GM12878 (cell line): ENCODE measurements around the gene DUOX1. TPM values are rescaled to one million over a fixed set of nuclear protein-coding genes. Genes with fewer than 3 reads are reported as not detected.

Experiments
- ATAC-seq: fragments of 200-7000 bp; cut with Tn5 transposase; 3 replicates; pipeline ENCODE4 v1.9.1; 2020; ENCODE audit warnings: mild to moderate bottlenecking, moderate library complexity
- BruUV-seq: library from RNA; stranded (reverse); fragments of 400-500 nt; replicated peaks from 2 replicates; lab custom pipeline; 2021; lab: Mats Ljungman, UMichigan
- CTCF ChIA-PET: fragments of 300-600 bp; sonication (Branson Sonifier 250); formaldehyde crosslinking; extraction: SDS; loops from one replicate; lab custom pipeline; 2021; ENCODE audit warnings: inconsistent platforms; lab: Yijun Ruan, JAX
- POLR2A ChIA-PET: fragments of 350-600 bp; formaldehyde crosslinking; extraction: SDS; loops from one replicate; lab custom pipeline; 2021; ENCODE audit warnings: inconsistent platforms; lab: Charles Lee
- RAD21 ChIA-PET: fragments of 300-600 bp; sonication (Branson Sonifier 250); formaldehyde crosslinking; loops from one replicate; lab custom pipeline; 2023; ENCODE audit warnings: antibody characterized with exemption; ENCODE audit not compliant: unreplicated experiment; lab: Charles Lee
- SMC1A ChIA-PET: fragments of 300-600 bp; sonication (Branson Sonifier 250); formaldehyde crosslinking; loops from one replicate; lab custom pipeline; 2023; ENCODE audit not compliant: unreplicated experiment, uncharacterized antibody; lab: Charles Lee
- DNase-seq: peaks from one replicate; pipeline ENCODE4 v3.0.0-alpha.2; 2011; ENCODE audit warnings: low read depth, low spot score
- FAIRE-seq: peaks from 3 replicates; lab custom pipeline; 2011; peaks lifted over from hg19 to GRCh38; lab: Jason Lieb, UNC
- H2AFZ ChIP-seq: 2 replicates; pipeline ENCODE4 v1.6.0; 2011; ENCODE audit warnings: low read depth, low read length, control low read depth; ENCODE audit not compliant: control insufficient read depth
- H3K27ac ChIP-seq: 2 replicates; pipeline ENCODE4 v1.5.1; 2011; ENCODE audit warnings: control low read depth; ENCODE audit not compliant: control insufficient read depth, insufficient read depth
- H3K27me3 ChIP-seq, 2 experiments: replicated peaks in 1 of 2; 2 replicates each; pipeline versions ENCODE4 v1.6.0 to v1.6.1; 2011; ENCODE audit warnings: low read length in 1 of 2; ENCODE audit not compliant: control insufficient read depth in 2 of 2, insufficient read depth in 2 of 2
- H3K36me3 ChIP-seq, 2 experiments: 2 replicates each; pipeline ENCODE4 v1.5.1; 2011; ENCODE audit warnings: low read length in 1 of 2; ENCODE audit not compliant: control insufficient read depth in 2 of 2, insufficient read depth in 2 of 2
- H3K4me1 ChIP-seq: 2 replicates; pipeline ENCODE4 v1.6.1; 2011; ENCODE audit warnings: mild to moderate bottlenecking, low read length, moderate library complexity, mixed read lengths; ENCODE audit not compliant: control insufficient read depth, insufficient read depth
- H3K4me2 ChIP-seq: 2 replicates; pipeline ENCODE4 v1.6.0; 2011; ENCODE audit warnings: control low read depth; ENCODE audit not compliant: control insufficient read depth, insufficient read depth
- H3K4me3 ChIP-seq: fragments of 200-600 bp; sonication (generic); 2 replicates; pipeline ENCODE4 v1.5.1; 2016
- H3K79me2 ChIP-seq: 2 replicates; pipeline ENCODE4 v1.6.0; 2011; ENCODE audit warnings: low read length; ENCODE audit not compliant: control insufficient read depth, insufficient read depth
- H3K9ac ChIP-seq: 2 replicates; pipeline ENCODE4 v1.8.0; 2011; ENCODE audit warnings: low read length, control low read depth, mixed read lengths; ENCODE audit not compliant: control insufficient read depth, insufficient read depth
- H3K9me3 ChIP-seq: replicated peaks from 3 replicates; pipeline ENCODE4 v1.5.1; 2011; ENCODE audit warnings: mild to moderate bottlenecking, low read length; ENCODE audit not compliant: control insufficient read depth, insufficient read depth
- H4K20me1 ChIP-seq: 2 replicates; pipeline ENCODE4 v1.6.0; 2011; ENCODE audit not compliant: control insufficient read depth, insufficient read depth
- HDGF ChIP-seq: fragments of 450-650 bp; IDR thresholded peaks from 2 replicates; pipeline ENCODE4 v1.6.1; 2016; ENCODE audit warnings: antibody characterized with exemption
- JUNB ChIP-seq: IDR thresholded peaks from 2 replicates; pipeline ENCODE4 v1.6.1; 2016; ENCODE audit warnings: antibody characterized with exemption, mild to moderate bottlenecking
- POLR2AphosphoS2 ChIP-seq: IDR thresholded peaks from 2 replicates; pipeline ENCODE4 v1.6.1; 2011; ENCODE audit warnings: low read depth, mild to moderate bottlenecking, low read length, improper control_type of control experiment, moderate library complexity
- SMC3 ChIP-seq: IDR thresholded peaks from 2 replicates; pipeline ENCODE4 v1.6.1; 2011; ENCODE audit warnings: low read length, improper control_type of control experiment, borderline replicate concordance
- SP1 ChIP-seq: IDR thresholded peaks from one replicate; pipeline ENCODE4 v1.6.1; 2011; ENCODE audit warnings: low read depth, low read length
- ZNF592 ChIP-seq: fragments of 450-650 bp; IDR thresholded peaks from 2 replicates; pipeline ENCODE4 v1.6.1; 2017; ENCODE audit warnings: mild to moderate bottlenecking, moderate library complexity
- WGBS: methylation state at CpG from one replicate; pipeline ENCODE4 v1.1.6; 2016; ENCODE audit warnings: low lambda C conversion rate; ENCODE audit not compliant: insufficient replicate concordance, insufficient coverage; ENCODE audit errors: missing lambda C conversion rate; 5-methylcytosine and 5-hydroxymethylcytosine counted together
- in situ Hi-C: fragments of 300-500 bp; cut with MboI; formaldehyde crosslinking; loops from 9 replicates; pipeline ENCODE4 v1.14.3; 2018; ENCODE audit warnings: mixed read lengths
- intact Hi-C: fragments of 100-400 bp; cut with micrococcal nuclease; formaldehyde crosslinking; loops from one replicate; pipeline ENCODE4 v1.14.2; 2022; ENCODE audit not compliant: unreplicated experiment
- polyA plus RNA-seq, 11 experiments: library from polyadenylated mRNA; depleted of rRNA in 4 of 11; unstranded in 6 of 11; stranded (reverse) in 5 of 11; fragments of >200 nt; fragmentation: Nextera tagmentation in 4 of 11; fragmentation: Illumina TruSeq in 1 of 11; extraction: Ambion mirVana in 4 of 11; extraction: Trizol in 1 of 11; gene quantifications; 1 replicate in 1 of 11; 2 replicates in 10 of 11; pipeline versions ENCODE4 v1.2.1 to v1.2.3, GENCODE V29; 2011 to 2016; ENCODE audit warnings: inconsistent platforms in 2 of 11, missing spikeins in 2 of 11, low read depth in 1 of 11
- total RNA-seq, 4 experiments: library from RNA; depleted of rRNA in 3 of 4; stranded (reverse); fragments of >200 nt in 3 of 4; fragmentation: Illumina TruSeq in 1 of 4; extraction: Trizol in 1 of 4; gene quantifications; 2 replicates each; pipeline versions ENCODE4 v1.2.1 to v1.2.3, GENCODE V29; 2013 to 2021

The DUOX1 gene
- total and polyA plus RNA-seq, 10 of the 15 experiments (the other 5 are each of a cell fraction or from before 2014, with no cell fraction given): 0.02 to 2.1 (median 0.26) TPM; not detected in 3

- Histone ChIP-seq H3K27ac (no peak overlapping the region), H3K27me3 (0 out of 4 replicates have a peak, but pooled peaks cover 0 to 2% of the 10 kb centered on the region in 2 experiments), H3K9ac (no peak overlapping the region), H3K36me3 (no peaks in the 10 kb centered on the region), H3K9me3 (no peaks in the 10 kb centered on the region), H2AFZ (no peak overlapping the region), H4K20me1 (no peaks in the 10 kb centered on the region), H3K4me2 (no peak overlapping the region), H3K4me1 (no peaks in the 10 kb centered on the region), H3K79me2 (no peaks in the 10 kb centered on the region), H3K4me3 (no peak overlapping the region)
- no peak for ATAC-seq
- ChIA-PET RAD21 (no interaction called here), CTCF (no interaction called here), SMC1A (no interaction called here), POLR2A (no interaction called here)
- TF ChIP-seq ZNF592: no peak
- TF ChIP-seq JUNB: no peak
- no peak for TF ChIP-seq SMC3
- TF ChIP-seq SP1: no peak
- TF ChIP-seq POLR2AphosphoS2: no peak
- TF ChIP-seq HDGF: no peak
- FAIRE-seq: no peak
- in situ Hi-C loops (no loop called here), intact Hi-C loops (no loop called here)
- BruUV-seq: no TSS peak
- no peak for DNase-seq
- WGBS: 24% methylated on average over 3 of the region's 3 CpGs
Measured at GRCh38 chr15:45089712-45090373, 40.0 kb upstream of the DUOX1 start.
